SK-N-MC (cell line): ENCODE results near the gene ACTR10.
A peak's percentile ranks its signal among the peaks of the same experiment; 100 is the strongest.

Source experiments
- DNase-seq: peaks from one replicate; pipeline ENCODE4 v3.0.0-alpha.2; 2011; ENCODE audit warnings: low read depth, low spot score
- H3K27ac ChIP-seq: fragments of 200-600 bp; sonication (generic); 2 replicates; pipeline ENCODE4 v1.5.1; 2016; ENCODE audit warnings: mixed run types
- H3K36me3 ChIP-seq: fragments of 200-600 bp; sonication (generic); 2 replicates; pipeline ENCODE4 v1.6.1; 2017; ENCODE audit warnings: antibody characterized with exemption, low read length, mixed read lengths; ENCODE audit not compliant: insufficient read depth
- H3K4me3 ChIP-seq: fragments of 200-600 bp; sonication (generic); 2 replicates; pipeline ENCODE4 v1.5.1; 2016
- H3K9ac ChIP-seq: fragments of 200-600 bp; sonication (generic); 2 replicates; pipeline ENCODE4 v1.8.0; 2017; ENCODE audit warnings: mixed run types, mixed read lengths; ENCODE audit not compliant: insufficient read length
- H3K9me3 ChIP-seq: fragments of 200-600 bp; sonication (generic); 2 replicates; pipeline ENCODE4 v1.6.1; 2017; ENCODE audit warnings: low read depth, mild to moderate bottlenecking, antibody characterized with exemption, low read length, moderate library complexity, mixed read lengths
- EZH2 ChIP-seq: fragments of 200-600 bp; sonication (generic); IDR thresholded peaks from one replicate; pipeline ENCODE4 v1.6.1; 2017; ENCODE audit warnings: antibody characterized with exemption
- FOXP2 ChIP-seq: optimal IDR thresholded peaks from 2 replicates; pipeline ENCODE3; 2011; ENCODE audit warnings: mild to moderate bottlenecking, moderate library complexity; ENCODE audit not compliant: insufficient read depth; ENCODE audit errors: extremely low read length, control extremely low read depth
- POLR2AphosphoS5 ChIP-seq: IDR thresholded peaks from 2 replicates; pipeline ENCODE4 v1.6.1; 2012; ENCODE audit warnings: mild to moderate bottlenecking, low read depth, low read length, borderline replicate concordance

Gene ACTR10

GRCh38 chr14:58272588-58273372, 72.8 kb downstream of the ACTR10 start:
- Histone ChIP-seq H3K9ac (no peak overlapping the region), H3K9me3 (no peaks in the 10 kb centered on the region), H3K4me3 (no peak overlapping the region), H3K36me3 (peaks cover 78% of the 10 kb centered on the region), H3K27ac (no peak overlapping the region; the same call in 1 of the 2 replicates)
- TF ChIP-seq EZH2 = no peak
- TF ChIP-seq FOXP2 = no peak
- no peak for TF ChIP-seq POLR2AphosphoS5
- DNase-seq = no peak

GRCh38 chr14:58274881-58275280, 74.9 kb downstream of the ACTR10 start:
- Histone ChIP-seq H3K9ac (no peak overlapping the region), H3K27ac (peak overlapping the region; percentile 65), H3K4me3 (no peak overlapping the region), H3K36me3 (peaks cover 77% of the 10 kb centered on the region), H3K9me3 (no peaks in the 10 kb centered on the region)
- DNase-seq = no peak
- TF ChIP-seq EZH2 = no peak
- no peak for TF ChIP-seq FOXP2
- no peak for TF ChIP-seq POLR2AphosphoS5

GRCh38 chr14:58275527-58276190, 75.7 kb downstream of the ACTR10 start:
- no peak for DNase-seq
- Histone ChIP-seq H3K36me3 (peaks cover 75% of the 10 kb centered on the region), H3K9ac (no peak overlapping the region)

DNA sequence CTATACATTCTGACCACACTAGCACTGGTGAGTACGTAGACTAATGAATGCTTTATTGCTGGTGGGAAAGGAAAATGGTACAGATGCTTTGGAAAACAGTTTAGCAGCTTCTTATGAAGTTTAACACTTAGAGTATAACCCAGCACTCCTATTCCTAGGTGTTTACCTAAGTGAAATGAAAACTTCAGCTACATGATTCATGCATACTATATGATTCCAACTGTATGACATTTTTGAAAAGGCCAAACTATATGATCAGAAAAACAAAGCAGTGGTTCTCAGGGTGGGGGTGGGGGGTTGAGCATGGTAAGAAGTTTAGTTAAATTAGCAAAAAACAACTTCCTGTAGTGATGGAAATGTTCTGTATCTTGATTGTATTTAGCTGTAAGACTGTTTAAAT, 76.3 kb downstream of the ACTR10 start:
- TF ChIP-seq FOXP2 (no peak), POLR2AphosphoS5 (no peak), EZH2 (no peak)
- Histone ChIP-seq H3K4me3 (no peak overlapping the region), H3K9ac (no peak overlapping the region), H3K9me3 (no peaks in the 10 kb centered on the region), H3K27ac (peak overlapping the region; percentile 65), H3K36me3 (peaks cover 72% of the 10 kb centered on the region)
- DNase-seq = no peak

More at GRCh38 chr14:58275527-58276190, 75.7 kb downstream of the ACTR10 start:
- H3K27ac ChIP-seq = peak overlapping the region; percentile 65
- no peak overlapping the region for H3K4me3 ChIP-seq
- no peak for TF ChIP-seq POLR2AphosphoS5
- no peak for TF ChIP-seq FOXP2
- TF ChIP-seq EZH2 = no peak
- H3K9me3 ChIP-seq = no peaks in the 10 kb centered on the region

DNA sequence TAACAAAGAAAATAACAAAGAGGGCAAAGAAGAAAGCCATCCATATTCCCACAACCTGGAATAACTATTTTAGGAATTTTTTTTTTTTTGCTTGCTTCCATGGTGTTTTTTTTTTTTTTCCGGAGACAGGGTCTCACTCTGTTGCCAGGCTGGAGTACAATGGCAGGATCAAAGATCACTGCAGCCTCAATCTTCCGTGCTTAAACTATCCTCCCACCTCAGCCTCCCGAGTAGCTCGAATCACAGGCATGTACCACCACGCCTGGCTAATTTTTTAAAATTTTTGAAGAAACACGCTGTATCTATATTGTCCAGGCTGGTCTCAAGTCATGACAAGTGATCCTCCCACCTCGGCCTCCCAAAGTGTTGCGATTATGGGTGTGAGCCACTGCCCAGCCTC, 78.2 kb downstream of the ACTR10 start:
- no peak overlapping the region for H3K4me3 ChIP-seq
- H3K9ac ChIP-seq = no peak overlapping the region

GRCh38 chr14:58280954-58281787, 81.2 kb downstream of the ACTR10 start:
- H3K9me3 ChIP-seq = no peaks in the 10 kb centered on the region
- TF ChIP-seq EZH2 = no peak
- TF ChIP-seq POLR2AphosphoS5 = 0 out of 2 replicates have a peak, but pooled peaks have one; percentile 22
- TF ChIP-seq FOXP2 = peak; percentile 86
- peak overlapping the region; percentile 97 for H3K27ac ChIP-seq
- peaks cover 69% of the 10 kb centered on the region for H3K36me3 ChIP-seq
- peak; percentile 77 for DNase-seq
- H3K4me3 ChIP-seq = peak overlapping the region; percentile 63
- H3K9ac ChIP-seq = peak overlapping the region; percentile 73

More for the DNA sequence above, 78.2 kb downstream of the ACTR10 start:
- no peak overlapping the region for H3K27ac ChIP-seq
- no peak for DNase-seq
- TF ChIP-seq FOXP2 (no peak), POLR2AphosphoS5 (no peak), EZH2 (no peak)
- H3K36me3 ChIP-seq = peaks cover 61% of the 10 kb centered on the region
- no peaks in the 10 kb centered on the region for H3K9me3 ChIP-seq

DNA sequence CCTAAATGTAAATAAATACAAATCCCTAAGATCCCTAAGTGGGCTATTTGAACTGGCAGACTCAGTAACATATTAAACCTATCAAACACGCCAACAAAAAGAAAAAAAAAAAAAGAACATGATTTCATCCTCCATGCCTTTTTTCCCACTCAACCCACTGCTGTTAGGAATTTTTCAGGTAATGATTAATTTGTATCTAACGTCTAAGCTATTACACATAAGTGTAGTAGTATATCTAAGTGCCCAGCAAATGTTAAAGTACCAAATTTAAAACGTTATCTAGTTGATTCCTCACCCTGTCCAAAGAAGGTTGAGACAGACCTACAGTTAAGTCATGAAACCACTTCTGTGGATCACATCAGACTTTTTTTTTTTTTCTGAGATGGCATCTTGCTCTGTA, 82.0 kb downstream of the ACTR10 start:
- Histone ChIP-seq H3K27ac (peak overlapping the region; percentile 97), H3K9ac (peak overlapping the region; percentile 73), H3K4me3 (peak overlapping the region; percentile 63), H3K9me3 (no peaks in the 10 kb centered on the region), H3K36me3 (peaks cover 77% of the 10 kb centered on the region)
- DNase-seq = no peak
- no peak for TF ChIP-seq POLR2AphosphoS5
- TF ChIP-seq EZH2 = no peak
- TF ChIP-seq FOXP2 = no peak
